SIG-M5 (cell line): ENCODE measurements around the gene ATP2B3.
"Not testable (repeated sequence)": the region's sequence is repeated elsewhere in the genome, so short reads cannot be mapped to it uniquely, and the experiment has no call there.

Experiments
- DNase-seq: peaks from one replicate; lab custom pipeline; 2025; lab: John Stamatoyannopoulos, UW

Gene ATP2B3

GRCh38 chrX:153595859-153596857 lies 78.7 kb downstream of the ATP2B3 start:
- DNase-seq = no peak

- no peak for DNase-seq
Observed at GRCh38 chrX:153596981-153597750, 79.7 kb downstream of the ATP2B3 start.

GRCh38 chrX:153598541-153599191 lies 81.2 kb downstream of the ATP2B3 start, which contains the start of gene CCNQ:
Gene CCNQ, minus strand, starts transcription at chrX:153599139. Its CDS starts 66 bp downstream, at chrX:153599073.
- DNase-seq = no peak

GRCh38 chrX:153599192-153600031 lies 82.0 kb downstream of the ATP2B3 start:
- DNase-seq = no peak

- DNase-seq = no peak
Observed at GRCh38 chrX:153600032-153600373, 82.6 kb downstream of the ATP2B3 start.

GRCh38 chrX:153600921-153601320 lies 83.5 kb downstream of the ATP2B3 start:
- no peak for DNase-seq

GRCh38 chrX:153601511-153602110 lies 84.2 kb downstream of the ATP2B3 start:
- DNase-seq = no peak

- DNase-seq = no peak
Observed at GRCh38 chrX:153602601-153603000, 85.2 kb downstream of the ATP2B3 start.

GRCh38 chrX:153603131-153603656 lies 85.8 kb downstream of the ATP2B3 start:
- no peak for DNase-seq

GRCh38 chrX:153604666-153605380 lies 87.4 kb downstream of the ATP2B3 start:
- not testable (repeated sequence) for DNase-seq

GRCh38 chrX:153606503-153606902 lies 89.1 kb downstream of the ATP2B3 start:
- no peak for DNase-seq

GRCh38 chrX:153608376-153608775 lies 90.9 kb downstream of the ATP2B3 start:
- no peak for DNase-seq

GRCh38 chrX:153608806-153609205 lies 91.4 kb downstream of the ATP2B3 start:
- DNase-seq = no peak

GRCh38 chrX:153609917-153610835 lies 92.7 kb downstream of the ATP2B3 start:
- no peak for DNase-seq

- no peak for DNase-seq
Observed at GRCh38 chrX:153610836-153611213, 93.4 kb downstream of the ATP2B3 start.

GRCh38 chrX:153611298-153612095 lies 94.1 kb downstream of the ATP2B3 start:
- DNase-seq = no peak

GRCh38 chrX:153612413-153612812 lies 95.0 kb downstream of the ATP2B3 start:
- no peak for DNase-seq

- no peak for DNase-seq
Observed at GRCh38 chrX:153614818-153615217, 97.4 kb downstream of the ATP2B3 start.
